OCI-LY1 (cell line): ENCODE results near the gene LAMA4.

ENCODE experiments used
- EZH2 ChIP-seq: fragments of 200-600 bp; sonication (generic), shearing (Covaris generic); IDR thresholded peaks from 2 replicates; pipeline ENCODE4 v1.8.0; 2017; ENCODE audit warnings: borderline replicate concordance, mixed run types, mild to moderate bottlenecking, antibody characterized with exemption, low read length, moderate library complexity, mixed read lengths
- TF ChIP-seq, protein P1 (sequence below): fragments of 200-600 bp; sonication (generic), shearing (Covaris generic); IDR thresholded peaks from 2 replicates; pipeline ENCODE4 v1.5.1; 2017; ENCODE audit warnings: mild to moderate bottlenecking, antibody characterized with exemption, low read length, moderate library complexity, mixed read lengths

- TF ChIP-seq EZH2, result no peak
- TF ChIP-seq, protein P1, sequence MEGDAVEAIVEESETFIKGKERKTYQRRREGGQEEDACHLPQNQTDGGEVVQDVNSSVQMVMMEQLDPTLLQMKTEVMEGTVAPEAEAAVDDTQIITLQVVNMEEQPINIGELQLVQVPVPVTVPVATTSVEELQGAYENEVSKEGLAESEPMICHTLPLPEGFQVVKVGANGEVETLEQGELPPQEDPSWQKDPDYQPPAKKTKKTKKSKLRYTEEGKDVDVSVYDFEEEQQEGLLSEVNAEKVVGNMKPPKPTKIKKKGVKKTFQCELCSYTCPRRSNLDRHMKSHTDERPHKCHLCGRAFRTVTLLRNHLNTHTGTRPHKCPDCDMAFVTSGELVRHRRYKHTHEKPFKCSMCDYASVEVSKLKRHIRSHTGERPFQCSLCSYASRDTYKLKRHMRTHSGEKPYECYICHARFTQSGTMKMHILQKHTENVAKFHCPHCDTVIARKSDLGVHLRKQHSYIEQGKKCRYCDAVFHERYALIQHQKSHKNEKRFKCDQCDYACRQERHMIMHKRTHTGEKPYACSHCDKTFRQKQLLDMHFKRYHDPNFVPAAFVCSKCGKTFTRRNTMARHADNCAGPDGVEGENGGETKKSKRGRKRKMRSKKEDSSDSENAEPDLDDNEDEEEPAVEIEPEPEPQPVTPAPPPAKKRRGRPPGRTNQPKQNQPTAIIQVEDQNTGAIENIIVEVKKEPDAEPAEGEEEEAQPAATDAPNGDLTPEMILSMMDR, result no peak
Observed at GRCh38 chr6:112114577-112115223, 139.7 kb downstream of the LAMA4 start.
